ENCODE measurements around the gene EDDM13.

EDDM13 gene

GRCh38 chr19:56266051-56266450 is 6.5 kb upstream of the EDDM13 start:
- no peak for FAIRE-seq
- TF ChIP-seq POLR2AphosphoS5 (IDR thresholded peaks at IDR 0.05; ENCODE audit: low read depth, low read length) (no peak), TAF1 (IDR thresholded peaks at IDR 0.05; ENCODE audit: borderline replicate concordance, low read depth, low read length) (no peak), POLR2A (IDR thresholded peaks at IDR 0.05; ENCODE audit: low read depth, low read length) (no peak)

GRCh38 chr19:56269348-56269747 is 3.2 kb upstream of the EDDM13 start:
- TF ChIP-seq POLR2AphosphoS5 (IDR thresholded peaks at IDR 0.05; ENCODE audit: low read depth, low read length), result no peak
- no peak for TF ChIP-seq TAF1 (IDR thresholded peaks at IDR 0.05; ENCODE audit: borderline replicate concordance, low read depth, low read length)
- no peak for TF ChIP-seq POLR2A (IDR thresholded peaks at IDR 0.05; ENCODE audit: low read depth, low read length)
- FAIRE-seq, result no peak
- no peak for DNase-seq (ENCODE audit: insufficient read length)

More at GRCh38 chr19:56266051-56266450, 6.5 kb upstream of the EDDM13 start:
- no peak for DNase-seq (ENCODE audit: insufficient read length)

GRCh38 chr19:56270676-56271075 is 1.9 kb upstream of the EDDM13 start:
- DNase-seq (ENCODE audit: insufficient read length) (no peak), FAIRE-seq (no peak)
- TF ChIP-seq POLR2AphosphoS5 (IDR thresholded peaks at IDR 0.05; ENCODE audit: low read depth, low read length), result no peak
- no peak for TF ChIP-seq POLR2A (IDR thresholded peaks at IDR 0.05; ENCODE audit: low read depth, low read length)
- TF ChIP-seq TAF1 (IDR thresholded peaks at IDR 0.05; ENCODE audit: borderline replicate concordance, low read depth, low read length), result no peak

- TF ChIP-seq TAF1 (IDR thresholded peaks at IDR 0.05; ENCODE audit: borderline replicate concordance, low read depth, low read length), result no peak
- TF ChIP-seq POLR2AphosphoS5 (IDR thresholded peaks at IDR 0.05; ENCODE audit: low read depth, low read length), result no peak
- TF ChIP-seq POLR2A (IDR thresholded peaks at IDR 0.05; ENCODE audit: low read depth, low read length), result no peak
- FAIRE-seq, result no peak
- no peak for DNase-seq (ENCODE audit: insufficient read length)
Measured at GRCh38 chr19:56271151-56271550, 1.4 kb upstream of the EDDM13 start.

GRCh38 chr19:56273563-56274117 is 1.1 kb downstream of the EDDM13 start:
- FAIRE-seq, result no peak

GRCh38 chr19:56282809-56283208 is 10.3 kb downstream of the EDDM13 start:
- TF ChIP-seq TAF1 (IDR thresholded peaks at IDR 0.05; ENCODE audit: borderline replicate concordance, low read depth, low read length) (no peak), POLR2A (IDR thresholded peaks at IDR 0.05; ENCODE audit: low read depth, low read length) (no peak), POLR2AphosphoS5 (IDR thresholded peaks at IDR 0.05; ENCODE audit: low read depth, low read length) (no peak)
- FAIRE-seq, result no peak
- no peak for DNase-seq (ENCODE audit: insufficient read length)

More at GRCh38 chr19:56273563-56274117, 1.1 kb downstream of the EDDM13 start:
- DNase-seq (ENCODE audit: insufficient read length), result no peak
- no peak for TF ChIP-seq POLR2A (IDR thresholded peaks at IDR 0.05; ENCODE audit: low read depth, low read length)

GRCh38 chr19:56284746-56285145 is 12.2 kb downstream of the EDDM13 start:
- DNase-seq (ENCODE audit: insufficient read length) (no peak), FAIRE-seq (no peak)
- TF ChIP-seq POLR2AphosphoS5 (IDR thresholded peaks at IDR 0.05; ENCODE audit: low read depth, low read length), result no peak
- TF ChIP-seq POLR2A (IDR thresholded peaks at IDR 0.05; ENCODE audit: low read depth, low read length), result no peak
- TF ChIP-seq TAF1 (IDR thresholded peaks at IDR 0.05; ENCODE audit: borderline replicate concordance, low read depth, low read length), result no peak

- no peak for DNase-seq (ENCODE audit: insufficient read length)
- no peak for FAIRE-seq
- no peak for TF ChIP-seq TAF1 (IDR thresholded peaks at IDR 0.05; ENCODE audit: borderline replicate concordance, low read depth, low read length)
- TF ChIP-seq POLR2A (IDR thresholded peaks at IDR 0.05; ENCODE audit: low read depth, low read length), result no peak
- no peak for TF ChIP-seq POLR2AphosphoS5 (IDR thresholded peaks at IDR 0.05; ENCODE audit: low read depth, low read length)
Measured at GRCh38 chr19:56290104-56290503, 17.6 kb downstream of the EDDM13 start.

GRCh38 chr19:56291867-56292266 is 19.3 kb downstream of the EDDM13 start:
- FAIRE-seq (no peak), DNase-seq (ENCODE audit: insufficient read length) (no peak)
- TF ChIP-seq TAF1 (IDR thresholded peaks at IDR 0.05; ENCODE audit: borderline replicate concordance, low read depth, low read length) (no peak), POLR2A (IDR thresholded peaks at IDR 0.05; ENCODE audit: low read depth, low read length) (no peak), POLR2AphosphoS5 (IDR thresholded peaks at IDR 0.05; ENCODE audit: low read depth, low read length) (no peak)

- FAIRE-seq, result no peak
- no peak for DNase-seq (ENCODE audit: insufficient read length)
- TF ChIP-seq TAF1 (IDR thresholded peaks at IDR 0.05; ENCODE audit: borderline replicate concordance, low read depth, low read length) (no peak), POLR2A (IDR thresholded peaks at IDR 0.05; ENCODE audit: low read depth, low read length) (no peak), POLR2AphosphoS5 (IDR thresholded peaks at IDR 0.05; ENCODE audit: low read depth, low read length) (no peak)
Measured at GRCh38 chr19:56294549-56294948, 22.0 kb downstream of the EDDM13 start.

- FAIRE-seq, result no peak
- TF ChIP-seq TAF1 (IDR thresholded peaks at IDR 0.05; ENCODE audit: borderline replicate concordance, low read depth, low read length) (no peak), POLR2A (IDR thresholded peaks at IDR 0.05; ENCODE audit: low read depth, low read length) (no peak), POLR2AphosphoS5 (IDR thresholded peaks at IDR 0.05; ENCODE audit: low read depth, low read length) (no peak)
- DNase-seq (ENCODE audit: insufficient read length), result no peak
Measured at GRCh38 chr19:56295531-56296455, 23.2 kb downstream of the EDDM13 start.

GRCh38 chr19:56297010-56297409 is 24.5 kb downstream of the EDDM13 start:
- FAIRE-seq (no peak), DNase-seq (ENCODE audit: insufficient read length) (no peak)
- TF ChIP-seq POLR2A (IDR thresholded peaks at IDR 0.05; ENCODE audit: low read depth, low read length) (no peak), TAF1 (IDR thresholded peaks at IDR 0.05; ENCODE audit: borderline replicate concordance, low read depth, low read length) (no peak), POLR2AphosphoS5 (IDR thresholded peaks at IDR 0.05; ENCODE audit: low read depth, low read length) (no peak)

Measured in GM12892 (cell line).